GM23338 (cell line): ENCODE data around the gene NCKAP5. TPM values are rescaled to one million over a fixed set of nuclear protein-coding genes. Genes with fewer than 3 reads are reported as not detected.

Source experiments
- ATAC-seq: fragments of 200-7000 bp; cut with Tn5 transposase; 3 replicates; pipeline ENCODE4 v1.9.1; 2020
- DNase-seq: peaks from one replicate; pipeline ENCODE4 v3.0.0-alpha.2; 2015; ENCODE audit warnings: low spot score
- H2AFZ ChIP-seq: fragments of 200-600 bp; sonication (generic); 2 replicates; pipeline ENCODE4 v1.8.0; 2016; ENCODE audit warnings: antibody characterized with exemption, mild to moderate bottlenecking, moderate library complexity
- H3F3A ChIP-seq: fragments of 200-600 bp; sonication (generic); replicated peaks from 2 replicates; pipeline ENCODE4 v1.8.0; 2017; ENCODE audit warnings: antibody characterized with exemption, mixed run types, low read depth
- H3K27ac ChIP-seq: fragments of 200-600 bp; sonication (generic); 2 replicates; pipeline ENCODE4 v1.6.1; 2016; ENCODE audit warnings: low read depth
- H3K27me3 ChIP-seq: fragments of 200-600 bp; sonication (generic); 2 replicates; pipeline ENCODE4 v1.8.0; 2016; ENCODE audit warnings: mild to moderate bottlenecking, mixed run types, moderate library complexity; ENCODE audit not compliant: insufficient read depth
- H3K36me3 ChIP-seq: fragments of 200-600 bp; sonication (generic); 2 replicates; pipeline ENCODE4 v1.8.0; 2016; ENCODE audit warnings: mild to moderate bottlenecking; ENCODE audit not compliant: insufficient read depth
- H3K4me1 ChIP-seq: fragments of 200-600 bp; sonication (generic); 2 replicates; pipeline ENCODE4 v1.8.0; 2016; ENCODE audit warnings: mild to moderate bottlenecking, moderate library complexity; ENCODE audit not compliant: insufficient read depth
- H3K4me2 ChIP-seq: fragments of 200-600 bp; sonication (generic); 2 replicates; pipeline ENCODE4 v1.7.1; 2017; ENCODE audit warnings: mixed run types
- H3K4me3 ChIP-seq: fragments of 200-600 bp; sonication (generic); 2 replicates; pipeline ENCODE4 v1.6.1; 2016; ENCODE audit warnings: mixed run types
- H3K79me2 ChIP-seq: fragments of 200-600 bp; sonication (generic); replicated peaks from 2 replicates; pipeline ENCODE4 v1.8.0; 2017; ENCODE audit warnings: mild to moderate bottlenecking; ENCODE audit not compliant: insufficient read depth
- H3K9me2 ChIP-seq: fragments of 200-600 bp; sonication (generic); 2 replicates; pipeline ENCODE4 v1.8.0; 2017; ENCODE audit not compliant: insufficient read depth
- H4K20me1 ChIP-seq: fragments of 200-600 bp; sonication (generic); replicated peaks from 2 replicates; pipeline ENCODE4 v1.8.0; 2017; ENCODE audit warnings: mild to moderate bottlenecking; ENCODE audit not compliant: insufficient read depth
- H3K27ac Mint-ChIP-seq: 2 replicates; pipeline ENCODE4 v1.8.0; 2020; ENCODE audit warnings: inconsistent platforms, mild to moderate bottlenecking, moderate library complexity, mixed read lengths
- H3K27me3 Mint-ChIP-seq: 3 replicates; pipeline ENCODE4 v1.8.0; 2022; ENCODE audit warnings: low read depth, mild to moderate bottlenecking, moderate library complexity, mixed read lengths, inconsistent platforms; ENCODE audit not compliant: insufficient read depth, poor library complexity
- H3K36me3 Mint-ChIP-seq: 3 replicates; pipeline ENCODE4 v1.8.0; 2021; ENCODE audit warnings: low read depth, mild to moderate bottlenecking, inconsistent platforms, moderate library complexity, mixed read lengths
- H3K4me1 Mint-ChIP-seq: 3 replicates; pipeline ENCODE4 v1.8.0; 2020; ENCODE audit warnings: mild to moderate bottlenecking, inconsistent platforms, mixed read lengths
- H3K4me3 Mint-ChIP-seq: 3 replicates; pipeline ENCODE4 v1.8.0; 2021; ENCODE audit warnings: moderate library complexity, mild to moderate bottlenecking, inconsistent platforms, mixed read lengths
- H3K9me3 Mint-ChIP-seq: 3 replicates; pipeline ENCODE4 v1.8.0; 2020; ENCODE audit warnings: moderate library complexity, mild to moderate bottlenecking, inconsistent platforms, mixed read lengths
- CREB1 ChIP-seq: fragments of 250-450 bp; sonication (Bioruptor Pico); IDR thresholded peaks from 2 replicates; pipeline ENCODE4 v1.5.0; 2020; ENCODE audit warnings: low read depth, mild to moderate bottlenecking, moderate library complexity
- CTCF ChIP-seq, 2 experiments: fragments of 200-600 bp in 1 of 2; sonication (generic) in 1 of 2; conservative IDR thresholded peaks; 2 replicates each; pipeline versions ENCODE4 v1.5.1 to v1.6.1; 2016 to 2017; ENCODE audit warnings: antibody characterized with exemption in 2 of 2, low read depth in 2 of 2, mild to moderate bottlenecking in 2 of 2, moderate library complexity in 1 of 2
- ETS1 ChIP-seq: IDR thresholded peaks from 2 replicates; pipeline ENCODE4 v1.6.1; 2016; ENCODE audit warnings: antibody characterized with exemption
- EZH2 ChIP-seq: fragments of 200-600 bp; sonication (generic); IDR thresholded peaks from one replicate; pipeline ENCODE4 v1.8.0; 2017; ENCODE audit warnings: antibody characterized with exemption, mild to moderate bottlenecking, low read depth; ENCODE audit not compliant: unreplicated experiment
- EZH2phosphoT487 ChIP-seq: fragments of 200-600 bp; sonication (generic); IDR thresholded peaks from one replicate; pipeline ENCODE4 v1.8.1; 2018; ENCODE audit warnings: antibody characterized with exemption; ENCODE audit not compliant: unreplicated experiment
- JUNB ChIP-seq: IDR thresholded peaks from one replicate; pipeline ENCODE4 v1.6.1; 2016; ENCODE audit warnings: antibody characterized with exemption; ENCODE audit not compliant: unreplicated experiment
- NANOG ChIP-seq: IDR thresholded peaks from 2 replicates; pipeline ENCODE4 v1.6.1; 2016; ENCODE audit warnings: antibody characterized with exemption, borderline replicate concordance
- POLR2AphosphoS5 ChIP-seq: IDR thresholded peaks from 2 replicates; pipeline ENCODE4 v1.6.1; 2016; ENCODE audit warnings: antibody characterized with exemption, low read depth
- REST ChIP-seq: IDR thresholded peaks from one replicate; pipeline ENCODE4 v1.6.1; 2018; ENCODE audit warnings: antibody characterized with exemption; ENCODE audit not compliant: unreplicated experiment
- STAT1 ChIP-seq: IDR thresholded peaks from one replicate; pipeline ENCODE4 v1.6.1; 2016; ENCODE audit warnings: antibody characterized with exemption; ENCODE audit not compliant: unreplicated experiment
- ZNF331 ChIP-seq: fragments of 250-450 bp; sonication (Bioruptor Pico); IDR thresholded peaks from 2 replicates; pipeline ENCODE4 v1.5.0; 2020; ENCODE audit warnings: low read depth, mild to moderate bottlenecking, moderate library complexity
- ZNF462 ChIP-seq: fragments of 250-450 bp; sonication (Bioruptor Pico); IDR thresholded peaks from 2 replicates; pipeline ENCODE4 v1.5.0; 2020; ENCODE audit warnings: mild to moderate bottlenecking, moderate library complexity
- polyA plus RNA-seq: library from polyadenylated mRNA; unstranded; fragments of >200 nt; fragmentation: Nextera tagmentation; extraction: Ambion mirVana; gene quantifications from 2 replicates; pipeline ENCODE4 v1.2.1, GENCODE V29; 2016
- total RNA-seq: library from RNA; depleted of rRNA; stranded (reverse); fragments of >200 nt; shearing (Covaris generic); gene quantifications from 2 replicates; pipeline ENCODE4 v1.2.3, GENCODE V29; 2014

NCKAP5 gene
- total and polyA plus RNA-seq, 2 experiments from 2014 or later: 0.34 to 0.73 TPM

- no peaks in the 10 kb centered on the region for H3K36me3 Mint-ChIP-seq
- Histone ChIP-seq H3K4me3 (no peak overlapping the region), H3F3A (no peaks in the 10 kb centered on the region), H3K36me3 (no peaks in the 10 kb centered on the region), H3K27ac (no peak overlapping the region), H3K27me3 (no peaks in the 10 kb centered on the region), H3K79me2 (no peaks in the 10 kb centered on the region), H3K4me2 (no peak overlapping the region), H4K20me1 (no peaks in the 10 kb centered on the region), H3K4me1 (no peaks in the 10 kb centered on the region), H3K9me2 (0 out of 2 replicates have a peak, but pooled peaks cover 3% of the 10 kb centered on the region), H2AFZ (no peak overlapping the region)
- H3K27ac Mint-ChIP-seq: no peak overlapping the region
- TF ChIP-seq JUNB (no peak), STAT1 (no peak), CREB1 (no peak), CTCF (conservative IDR thresholded peaks at IDR 0.05; ENCODE audit: low read depth in 2 of 2) (no peak), ZNF462 (CRISPR knock-in tag) (peak; percentile 55; the same call in 1 of the 2 replicates), EZH2phosphoT487 (no peak), ETS1 (no peak), REST (peak; percentile 95), EZH2 (no peak), NANOG (no peak), ZNF331 (CRISPR knock-in tag) (no peak), POLR2AphosphoS5 (no peak)
- peak; percentile 80 for ATAC-seq
- H3K4me3 Mint-ChIP-seq: no peak overlapping the region
- H3K9me3 Mint-ChIP-seq: no peaks in the 10 kb centered on the region
- peak; percentile 87 for DNase-seq
- no peaks in the 10 kb centered on the region for H3K4me1 Mint-ChIP-seq
- no peaks in the 10 kb centered on the region for H3K27me3 Mint-ChIP-seq
These were observed 504.5 kb downstream of the NCKAP5 start for GRCh38 chr2:133063775-133064174.
